Measurements from ENCODE around the gene RAB24.

- TF ChIP-seq CTCF (IDR thresholded peaks at IDR 0.05), result no peak
- no peak for TF ChIP-seq POLR2A (IDR thresholded peaks at IDR 0.05)
These were observed 43.3 kb upstream of the RAB24 start for GRCh38 chr5:177346820-177347219.
